Raji (cell line): ENCODE measurements around the gene PCDHA12.
"Not testable (repeated sequence)": the region's sequence is repeated elsewhere in the genome, so short reads cannot be mapped to it uniquely, and the experiment has no call there.

Experiments used
- POLR2A ChIP-seq: IDR thresholded peaks from 2 replicates; pipeline ENCODE4 v1.6.1; 2011; ENCODE audit warnings: low read depth, low read length, control low read depth; ENCODE audit not compliant: insufficient read depth

Gene PCDHA12

GRCh38 chr5:140875085-140876065 lies at the start of gene PCDHA12:
TSS of gene PCDHA12 (plus strand) at chr5:140875308. CDS start at chr5:140875473, 165 bp downstream.
- no peak for TF ChIP-seq POLR2A

GRCh38 chr5:140827704-140828361 lies 47.3 kb upstream of the PCDHA12 start, which contains the start of gene PCDHA6:
TSS of gene PCDHA6 (plus strand) at chr5:140827960. CDS start at chr5:140828092, 132 bp downstream.
- TF ChIP-seq POLR2A, result no peak

GRCh38 chr5:140828362-140828737 lies 46.8 kb upstream of the PCDHA12 start:
- no peak for TF ChIP-seq POLR2A

- TF ChIP-seq POLR2A, result no peak
Measured at GRCh38 chr5:140833993-140834392, 41.1 kb upstream of the PCDHA12 start, which contains the start of gene PCDHA7. TSS of gene PCDHA7 (plus strand) at chr5:140834269. CDS start at chr5:140834384, 115 bp downstream.

- TF ChIP-seq POLR2A, result no peak
Measured at GRCh38 chr5:140835622-140836510, 39.2 kb upstream of the PCDHA12 start.

- no peak for TF ChIP-seq POLR2A
Measured at GRCh38 chr5:140840978-140841962, 33.8 kb upstream of the PCDHA12 start, which contains the start of gene PCDHA8. TSS of gene PCDHA8 (plus strand) at chr5:140841187. CDS start at chr5:140841322, 135 bp downstream.

- no peak for TF ChIP-seq POLR2A
Measured at GRCh38 chr5:140842798-140843733, 32.0 kb upstream of the PCDHA12 start.

- not testable (repeated sequence) for TF ChIP-seq POLR2A
Measured at GRCh38 chr5:140848139-140849102, 26.7 kb upstream of the PCDHA12 start, which contains the start of gene PCDHA9. TSS of gene PCDHA9 (plus strand) at chr5:140848382. CDS start at chr5:140848496, 114 bp downstream.

- TF ChIP-seq POLR2A, result no peak
Measured at GRCh38 chr5:140855772-140856674, 19.1 kb upstream of the PCDHA12 start, which contains the start of gene PCDHA10. TSS of gene PCDHA10 (plus strand) at chr5:140855897. CDS start at chr5:140856049, 152 bp downstream.

- no peak for TF ChIP-seq POLR2A
Measured at GRCh38 chr5:140857177-140857986, 17.7 kb upstream of the PCDHA12 start.

GRCh38 chr5:140857987-140858240 lies 17.2 kb upstream of the PCDHA12 start:
- no peak for TF ChIP-seq POLR2A
